Pancreas (tissue), 10 donors: ENCODE data around the gene CCND2. TPM values are rescaled to one million over a fixed set of nuclear protein-coding genes. Genes with fewer than 3 reads are reported as not detected.

Experiments
- ATAC-seq, 4 donors: fragments of 200-7000 bp; cut with Tn5 transposase; one replicate each; pipeline versions ENCODE4 v1.8.0 to v1.9.1; 2020; ENCODE audit warnings: mild to moderate bottlenecking in 4 of 4, moderate library complexity in 4 of 4
- DNase-seq, 6 donors: peaks; one replicate each; pipeline ENCODE4 v3.0.0-alpha.2; 2020
- FAIRE-seq: peaks from 2 replicates; lab custom pipeline; 2012; peaks lifted over from hg19 to GRCh38; lab: Jason Lieb, UNC
- H3K27ac ChIP-seq, 4 donors: fragments of 200-600 bp; sonication (generic); 1 replicate in 3 of 4; 2 replicates in 1 of 4; pipeline versions ENCODE4 v1.5.0 to v1.8.0; 2020
- H3K27me3 ChIP-seq, 4 donors: fragments of 200-600 bp; one replicate each; pipeline ENCODE4 v1.8.0; 2021
- H3K36me3 ChIP-seq, 3 donors: fragments of 200-600 bp; sonication (generic) in 1 of 3; one replicate each; pipeline versions ENCODE4 v1.5.0 to v1.8.0; 2020 to 2021
- H3K4me1 ChIP-seq, 3 donors: fragments of 200-600 bp; one replicate each; pipeline ENCODE4 v1.8.0; 2021
- H3K4me3 ChIP-seq, 4 donors: fragments of 200-600 bp; sonication (generic) in 2 of 4; one replicate each; pipeline versions ENCODE4 v1.5.0 to v1.8.0; 2020 to 2021
- H3K9me3 ChIP-seq, 4 donors: fragments of 200-600 bp; one replicate each; pipeline ENCODE4 v1.8.0; 2021
- CTCF ChIP-seq, 4 donors: fragments of 200-600 bp; sonication (generic) in 3 of 4; IDR thresholded peaks; one replicate each; pipeline versions ENCODE4 v1.5.0 to v1.8.0; 2021; ENCODE audit warnings: antibody characterized with exemption in 4 of 4
- WGBS, 2 donors: extraction: QIAGEN DNeasy Blood & Tissue Kit; methylation state at CpG; one replicate each; pipeline ENCODE4 v1.1.7; 2013; 5-methylcytosine and 5-hydroxymethylcytosine counted together
- intact Hi-C, 3 donors: fragments of 100-400 bp; cut with DNase I; formaldehyde crosslinking; loops; one replicate each; pipeline versions ENCODE4 v1.11.1 to v1.14.2; 2022
- polyA plus RNA-seq, 2 donors: library from polyadenylated mRNA; stranded (reverse); fragments of 200-250 nt; gene quantifications; one replicate each; pipeline ENCODE4 v1.2.3, GENCODE V29; 2013
- total RNA-seq, 6 donors: library from RNA; stranded (reverse); fragmentation: NEBNext Ultra II Directional in 4 of 6; extraction: Animal tissue kit (Norgen Biotek cat#: 25700) in 4 of 6; gene quantifications; one replicate each; pipeline versions ENCODE4 v1.2.1 to v1.2.4, GENCODE V29; 2021 to 2023
- donor health status: healthy with polysubstance abuse.
- donor health status: DM: no; HTN: no; CAD: no; lungs with moderate emphysema.
- donor health status: DM: no; HTN: no; CAD: no.
- donor health status: control.
- donor health status: control.
- donor health status: Bipolar disorder and iron deficiency.
- donor health status: DM: yes; HTN: yes; CAD: no.
- donor health status: DM: no; HTN: no; CAD: no.
- donor health status: DM: no; HTN: no; CAD: no.
- donor health status: DM: yes; HTN: yes; CAD: no.

The CCND2 gene
- total and polyA plus RNA-seq, 8 donors, result 6.3 to 75.6 (median 59.7) TPM

- ATAC-seq (no peak), DNase-seq (no peak), FAIRE-seq (no peak)
- H3K36me3 ChIP-seq, result no peaks in the 10 kb centered on the region
- WGBS, 2 donors, result 84 to 88% methylated on average over 2 of the region's 2 CpGs
- no peak overlapping the region for H3K27ac ChIP-seq
- no peak overlapping the region for H3K4me3 ChIP-seq
- intact Hi-C loops, result no loop called here
- no peaks in the 10 kb centered on the region for H3K4me1 ChIP-seq
- H3K9me3 ChIP-seq, result no peaks in the 10 kb centered on the region
- no peak for TF ChIP-seq CTCF (IDR thresholded peaks at IDR 0.05)
- H3K27me3 ChIP-seq, result no peaks in the 10 kb centered on the region
Observed at GRCh38 chr12:4251967-4252366, 21.6 kb upstream of the CCND2 start.

GRCh38 chr12:4252601-4253000, 21.0 kb upstream of the CCND2 start:
- no peaks in the 10 kb centered on the region for H3K27me3 ChIP-seq
- 74% methylated on average over 5 of the region's 5 CpGs for whole genome bisulfite sequencing, 2 donors
- DNase-seq (no peak), FAIRE-seq (no peak), ATAC-seq (no peak)
- H3K4me3 ChIP-seq, result no peak overlapping the region
- H3K27ac ChIP-seq, result no peak overlapping the region
- intact Hi-C loops, result no loop called here
- TF ChIP-seq CTCF (IDR thresholded peaks at IDR 0.05), result no peak
- no peaks in the 10 kb centered on the region for H3K4me1 ChIP-seq
- H3K9me3 ChIP-seq, result no peaks in the 10 kb centered on the region
- H3K36me3 ChIP-seq, result no peaks in the 10 kb centered on the region

GRCh38 chr12:4256043-4256826, 17.3 kb upstream of the CCND2 start:
- intact Hi-C loops, result no loop called here

GRCh38 chr12:4257442-4257841, 16.1 kb upstream of the CCND2 start:
- H3K9me3 ChIP-seq, result no peaks in the 10 kb centered on the region
- FAIRE-seq, result no peak
- ATAC-seq, result no peak
- no peak for TF ChIP-seq CTCF (IDR thresholded peaks at IDR 0.05)
- DNase-seq, result no peak
- no peak overlapping the region for H3K4me3 ChIP-seq
- H3K4me1 ChIP-seq, result no peaks in the 10 kb centered on the region
- H3K27me3 ChIP-seq, result no peaks in the 10 kb centered on the region
- no peak overlapping the region for H3K27ac ChIP-seq
- H3K36me3 ChIP-seq, result no peaks in the 10 kb centered on the region
- intact Hi-C loops, result no loop called here

More at GRCh38 chr12:4256043-4256826, 17.3 kb upstream of the CCND2 start:
- TF ChIP-seq CTCF (IDR thresholded peaks at IDR 0.05), result no peak
- no peak for FAIRE-seq
- ATAC-seq, result no peak
- no peak for DNase-seq
- no peaks in the 10 kb centered on the region for H3K36me3 ChIP-seq
- no peaks in the 10 kb centered on the region for H3K9me3 ChIP-seq
- H3K4me1 ChIP-seq, result no peaks in the 10 kb centered on the region
- H3K27me3 ChIP-seq, result no peaks in the 10 kb centered on the region
- 90% methylated on average over 2 of the region's 2 CpGs for WGBS, 2 donors
- H3K4me3 ChIP-seq, result no peak overlapping the region
- no peak overlapping the region for H3K27ac ChIP-seq

- no peak overlapping the region for H3K4me3 ChIP-seq
- intact Hi-C loops, result no loop called here
- 88 to 100% methylated on average over 1 of the region's 1 CpG for WGBS, 2 donors
- DNase-seq, result no peak
- TF ChIP-seq CTCF (IDR thresholded peaks at IDR 0.05), result no peak
- H3K27me3 ChIP-seq, result no peaks in the 10 kb centered on the region
- H3K9me3 ChIP-seq, result no peaks in the 10 kb centered on the region
- H3K36me3 ChIP-seq, result no peaks in the 10 kb centered on the region
- no peak for ATAC-seq
- no peak overlapping the region for H3K27ac ChIP-seq
- H3K4me1 ChIP-seq, result no peaks in the 10 kb centered on the region
- FAIRE-seq, result no peak
Observed at GRCh38 chr12:4259099-4259498, 14.5 kb upstream of the CCND2 start.
